GM23248 (cell line): ENCODE data around the gene TSPAN9.

Experiments
- EZH2 ChIP-seq: fragments of 200-600 bp; sonication (generic); IDR thresholded peaks from 2 replicates; pipeline ENCODE4 v1.6.1; 2018; ENCODE audit warnings: antibody characterized with exemption, mild to moderate bottlenecking; ENCODE audit not compliant: insufficient read depth, poor library complexity, severe bottlenecking
- EZH2phosphoT487 ChIP-seq: fragments of 200-600 bp; sonication (generic); IDR thresholded peaks from 2 replicates; pipeline ENCODE4 v1.6.1; 2018; ENCODE audit warnings: antibody characterized with exemption, moderate library complexity, mild to moderate bottlenecking, low read depth; ENCODE audit not compliant: insufficient read depth

- TF ChIP-seq EZH2 (no peak), EZH2phosphoT487 (no peak)
Measured at GRCh38 chr12:3033539-3033867, 43.7 kb upstream of the TSPAN9 start.
